Fibroblast of skin of left quadriceps (primary cell): Measurements from ENCODE around the gene ZNF678.

Experiments
- DNase-seq, 2 experiments: peaks; one replicate each; pipeline ENCODE4 v3.0.0-alpha.2; 2013; ENCODE audit warnings: low read depth in 2 of 2

Gene ZNF678

DNA sequence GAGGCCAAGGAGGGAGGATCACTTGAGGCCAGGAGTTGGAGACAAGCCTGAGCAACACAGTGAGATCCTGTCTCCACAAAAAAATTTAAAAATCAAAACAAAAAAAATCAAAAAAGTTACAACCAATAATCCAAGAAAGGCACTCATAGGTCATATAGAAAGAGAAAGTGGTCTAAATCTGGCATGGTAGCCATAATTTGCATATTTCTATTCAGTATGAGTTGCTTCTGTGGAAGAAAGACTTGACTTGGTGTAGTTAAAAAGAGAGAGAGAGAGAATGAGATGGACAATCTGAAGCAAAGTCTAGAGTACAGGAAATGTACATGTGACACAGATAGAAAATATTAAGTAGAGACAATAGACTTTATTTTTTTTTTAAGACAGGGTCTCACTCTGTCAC is 149.3 kb downstream of the ZNF678 start:
- DNase-seq: no peak

- DNase-seq: no peak
Observed at GRCh38 chr1:227718932-227719331, 155.6 kb downstream of the ZNF678 start.

GRCh38 chr1:227723474-227723873 is 160.1 kb downstream of the ZNF678 start:
- DNase-seq: no peak

DNA sequence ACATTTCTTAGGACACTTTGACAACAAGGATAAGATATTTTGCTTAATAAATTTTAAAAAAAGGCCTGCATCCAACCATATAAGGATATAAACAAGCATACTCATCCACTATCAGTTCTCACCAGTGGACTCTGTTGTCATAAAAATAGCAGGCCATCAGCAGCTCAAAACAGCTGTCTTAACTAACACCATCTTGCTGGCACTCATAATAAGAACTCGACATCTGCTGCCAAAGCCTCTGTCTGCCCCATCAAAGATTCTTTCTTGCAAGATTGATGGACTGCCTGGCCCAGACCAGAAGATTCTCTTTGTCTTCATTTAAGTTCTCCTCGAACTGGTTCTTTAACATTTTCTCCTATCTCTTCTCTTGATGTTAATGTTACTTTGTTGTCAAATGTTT is 161.7 kb downstream of the ZNF678 start:
- no peak for DNase-seq

- DNase-seq: no peak
Observed at GRCh38 chr1:227726318-227726717, 163.0 kb downstream of the ZNF678 start.
